ENCODE data around the gene ABCB10. TPM values are rescaled to one million over a fixed set of nuclear protein-coding genes. Genes with fewer than 3 reads are reported as not detected.

Gene ABCB10
- total RNA-seq, 1 donor from 2014 or later, result 32.1 TPM

GRCh38 chr1:229554886-229555621, 3.5 kb downstream of the ABCB10 start:
- H3K36me3 Mint-ChIP-seq (ENCODE audit: low read depth), result no peaks in the 10 kb centered on the region

GRCh38 chr1:229553621-229554130, 4.8 kb downstream of the ABCB10 start:
- TF ChIP-seq CTCF (IDR thresholded peaks at IDR 0.05), result no peak
- Mint-ChIP-seq H3K4me3 (ENCODE audit: unreplicated experiment) (no peak overlapping the region), H3K9me3 (ENCODE audit: low read depth) (no peaks in the 10 kb centered on the region), H3K4me1 (ENCODE audit: low read depth) (peaks cover 55% of the 10 kb centered on the region), H3K27ac (ENCODE audit: unreplicated experiment) (peak overlapping the region; percentile 42), H3K27me3 (ENCODE audit: low read depth) (no peaks in the 10 kb centered on the region), H3K36me3 (ENCODE audit: low read depth) (peaks cover 3% of the 10 kb centered on the region)
- no peak for DNase-seq (ENCODE audit: low spot score)

More at GRCh38 chr1:229554886-229555621, 3.5 kb downstream of the ABCB10 start:
- DNase-seq (ENCODE audit: low spot score), result no peak
- Mint-ChIP-seq H3K4me3 (ENCODE audit: unreplicated experiment) (peak overlapping the region; percentile 61), H3K27me3 (ENCODE audit: low read depth) (no peaks in the 10 kb centered on the region), H3K27ac (ENCODE audit: unreplicated experiment) (peak overlapping the region; percentile 93), H3K9me3 (ENCODE audit: low read depth) (no peaks in the 10 kb centered on the region), H3K4me1 (ENCODE audit: low read depth) (peaks cover 63% of the 10 kb centered on the region)
- TF ChIP-seq CTCF (IDR thresholded peaks at IDR 0.05), result no peak

GRCh38 chr1:229552732-229553131, 5.8 kb downstream of the ABCB10 start:
- Mint-ChIP-seq H3K27ac (ENCODE audit: unreplicated experiment) (no peak overlapping the region), H3K4me1 (ENCODE audit: low read depth) (peaks cover 62% of the 10 kb centered on the region), H3K9me3 (ENCODE audit: low read depth) (no peaks in the 10 kb centered on the region), H3K4me3 (ENCODE audit: unreplicated experiment) (no peak overlapping the region), H3K36me3 (ENCODE audit: low read depth) (peaks cover 3% of the 10 kb centered on the region), H3K27me3 (ENCODE audit: low read depth) (no peaks in the 10 kb centered on the region)
- no peak for TF ChIP-seq CTCF (IDR thresholded peaks at IDR 0.05)
- no peak for DNase-seq (ENCODE audit: low spot score)

- Mint-ChIP-seq H3K27ac (ENCODE audit: unreplicated experiment) (peak overlapping the region; percentile 50), H3K4me1 (ENCODE audit: low read depth) (peaks cover 51% of the 10 kb centered on the region), H3K27me3 (ENCODE audit: low read depth) (no peaks in the 10 kb centered on the region), H3K36me3 (ENCODE audit: low read depth) (peaks cover 5% of the 10 kb centered on the region), H3K4me3 (ENCODE audit: unreplicated experiment) (no peak overlapping the region), H3K9me3 (ENCODE audit: low read depth) (no peaks in the 10 kb centered on the region)
- DNase-seq (ENCODE audit: low spot score), result no peak
- TF ChIP-seq CTCF (IDR thresholded peaks at IDR 0.05), result no peak
Measured at GRCh38 chr1:229550812-229551567, 7.5 kb downstream of the ABCB10 start.

GRCh38 chr1:229547542-229547941, 11.0 kb downstream of the ABCB10 start:
- peaks cover 20% of the 10 kb centered on the region for H3K4me1 Mint-ChIP-seq (ENCODE audit: low read depth)
- H3K27ac Mint-ChIP-seq (ENCODE audit: unreplicated experiment), result peak overlapping the region; percentile 27
- H3K4me3 Mint-ChIP-seq (ENCODE audit: unreplicated experiment), result no peak overlapping the region
- no peaks in the 10 kb centered on the region for H3K9me3 Mint-ChIP-seq (ENCODE audit: low read depth)
- no peak for DNase-seq (ENCODE audit: low spot score)
- no peaks in the 10 kb centered on the region for H3K27me3 Mint-ChIP-seq (ENCODE audit: low read depth)
- TF ChIP-seq CTCF (IDR thresholded peaks at IDR 0.05), result no peak
- H3K36me3 Mint-ChIP-seq (ENCODE audit: low read depth), result peaks cover 10% of the 10 kb centered on the region

Measured in chondrocyte (in vitro differentiated cells).